Liver (tissue), 9 donors: ENCODE results near the gene EXOC6B. TPM values are rescaled to one million over a fixed set of nuclear protein-coding genes. Genes with fewer than 3 reads are reported as not detected.

Experiments
- DNase-seq: peaks from one replicate; pipeline ENCODE4 v3.0.0-alpha.2; 2017; ENCODE audit warnings: low spot score
- H3K27ac ChIP-seq, 2 donors: one replicate each; pipeline ENCODE4 v1.7.0; 2013; ENCODE audit warnings: inconsistent platforms in 2 of 2, low read length in 2 of 2, control low read depth in 1 of 2, low read depth in 1 of 2, mild to moderate bottlenecking in 1 of 2
- H3K27me3 ChIP-seq, 4 donors: one replicate each; pipeline versions ENCODE4 v1.6.1 to v1.7.0; 2013; ENCODE audit warnings: low read length in 3 of 4, inconsistent platforms in 1 of 4, mild to moderate bottlenecking in 1 of 4, moderate library complexity in 1 of 4; ENCODE audit not compliant: control insufficient read depth in 4 of 4, insufficient read depth in 4 of 4
- H3K36me3 ChIP-seq, 4 donors: one replicate each; pipeline versions ENCODE4 v1.6.1 to v1.7.0; 2013; ENCODE audit warnings: low read length in 3 of 4, mild to moderate bottlenecking in 3 of 4, low read depth in 1 of 4, moderate library complexity in 1 of 4; ENCODE audit not compliant: control insufficient read depth in 4 of 4, insufficient read depth in 3 of 4
- H3K4me1 ChIP-seq, 4 donors: one replicate each; pipeline versions ENCODE4 v1.6.1 to v1.7.0; 2013; ENCODE audit warnings: low read length in 3 of 4, mild to moderate bottlenecking in 3 of 4, moderate library complexity in 1 of 4; ENCODE audit not compliant: control insufficient read depth in 4 of 4, insufficient read depth in 4 of 4
- H3K4me3 ChIP-seq, 3 donors: one replicate each; pipeline versions ENCODE4 v1.6.1 to v1.7.0; 2013; ENCODE audit warnings: low read length in 3 of 3, control low read depth in 1 of 3, low read depth in 1 of 3, mild to moderate bottlenecking in 1 of 3
- H3K9ac ChIP-seq, 2 donors: one replicate each; pipeline ENCODE4 v1.7.0; 2013; ENCODE audit warnings: low read length in 2 of 2, mild to moderate bottlenecking in 2 of 2, moderate library complexity in 2 of 2, control low read depth in 1 of 2, low read depth in 1 of 2
- H3K9me3 ChIP-seq, 4 donors: one replicate each; pipeline versions ENCODE4 v1.6.1 to v1.7.0; 2013; ENCODE audit warnings: low read length in 3 of 4; ENCODE audit not compliant: control insufficient read depth in 4 of 4
- ATF3 ChIP-seq: IDR thresholded peaks from 2 replicates; pipeline ENCODE4 v1.6.1; 2016; ENCODE audit warnings: antibody characterized with exemption
- CTCF ChIP-seq: fragments of 150-350 bp; IDR thresholded peaks from 2 replicates; pipeline ENCODE4 v1.5.1; 2017; ENCODE audit warnings: improper control_type of control experiment, low read depth, low read length; ENCODE audit not compliant: missing input control
- EGR1 ChIP-seq, 2 donors: IDR thresholded peaks; 2 replicates each; pipeline ENCODE4 v1.6.1; 2016 to 2018; ENCODE audit warnings: antibody characterized with exemption in 2 of 2, low read depth in 2 of 2
- FOXA1 ChIP-seq: IDR thresholded peaks from 2 replicates; pipeline ENCODE4 v1.6.1; 2016; ENCODE audit warnings: antibody characterized with exemption
- HNF4A ChIP-seq, 2 donors: conservative IDR thresholded peaks; 2 replicates each; pipeline ENCODE4 v1.6.1; 2016; ENCODE audit warnings: antibody characterized with exemption in 2 of 2, mild to moderate bottlenecking in 2 of 2
- JUND ChIP-seq, 2 donors: IDR thresholded peaks; 2 replicates each; pipeline ENCODE4 v1.6.1; 2016; ENCODE audit warnings: antibody characterized with exemption in 2 of 2
- RAD21 ChIP-seq, 2 donors: IDR thresholded peaks; 2 replicates each; pipeline ENCODE4 v1.6.1; 2016; ENCODE audit warnings: antibody characterized with exemption in 2 of 2, mild to moderate bottlenecking in 2 of 2
- REST ChIP-seq: IDR thresholded peaks from 2 replicates; pipeline ENCODE4 v1.6.1; 2016; ENCODE audit warnings: antibody characterized with exemption, mild to moderate bottlenecking
- RXRA ChIP-seq, 2 donors: IDR thresholded peaks; 2 replicates each; pipeline ENCODE4 v1.6.1; 2017 to 2018; ENCODE audit warnings: antibody characterized with exemption in 2 of 2, mild to moderate bottlenecking in 1 of 2
- SP1 ChIP-seq: IDR thresholded peaks from 2 replicates; pipeline ENCODE4 v1.6.1; 2018; ENCODE audit warnings: antibody characterized with exemption, mild to moderate bottlenecking
- TAF1 ChIP-seq: conservative IDR thresholded peaks from 2 replicates; pipeline ENCODE4 v1.6.1; 2016; ENCODE audit warnings: antibody characterized with exemption, mild to moderate bottlenecking
- ZBTB33 ChIP-seq: IDR thresholded peaks from 2 replicates; pipeline ENCODE4 v1.6.1; 2016; ENCODE audit warnings: antibody characterized with exemption
- WGBS: extraction: QIAGEN DNeasy Blood & Tissue Kit; methylation state at CpG from one replicate; pipeline ENCODE4 v1.1.7; 2013; 5-methylcytosine and 5-hydroxymethylcytosine counted together
- polyA plus RNA-seq, 2 donors: library from polyadenylated mRNA; stranded (reverse) in 1 of 2; unstranded in 1 of 2; fragments of 200-250 nt in 1 of 2; fragments of >200 nt in 1 of 2; fragmentation: Nextera tagmentation in 1 of 2; extraction: Ambion mirVana in 1 of 2; gene quantifications; one replicate each; pipeline versions ENCODE4 v1.2.1 to v1.2.3, GENCODE V29; 2013 to 2015
- total RNA-seq, 2 donors: library from RNA; depleted of rRNA; stranded (reverse); fragments of >200 nt; gene quantifications; one replicate each; pipeline ENCODE4 v1.2.3, GENCODE V29; 2014
- donor health status: healthy.
- donor health status: healthy.
- donor health status: healthy.
- donor health status: healthy.
- donor health status: healthy.

EXOC6B gene
- total and polyA plus RNA-seq, 4 donors: 1.7 to 9.5 (median 5.5) TPM

GRCh38 chr2:72607189-72607588 is 218.6 kb downstream of the EXOC6B start:
- no peak for TF ChIP-seq FOXA1
- no peak for TF ChIP-seq JUND (IDR thresholded peaks at IDR 0.05)
- TF ChIP-seq REST: no peak
- no peak for TF ChIP-seq ATF3
- TF ChIP-seq RAD21 (IDR thresholded peaks at IDR 0.05): no peak
- TF ChIP-seq EGR1 (IDR thresholded peaks at IDR 0.05; ENCODE audit: low read depth in 2 of 2): no peak
- no peak for TF ChIP-seq SP1
- no peak for TF ChIP-seq ZBTB33
- no peak for TF ChIP-seq TAF1
- TF ChIP-seq RXRA (IDR thresholded peaks at IDR 0.05): no peak
- WGBS: 96% methylated on average over 2 of the region's 2 CpGs

GRCh38 chr2:72605836-72606442 is 219.9 kb downstream of the EXOC6B start:
- Histone ChIP-seq H3K36me3 (no peaks in the 10 kb centered on the region), H3K4me3 (no peak overlapping the region), H3K27me3 (no peaks in the 10 kb centered on the region), H3K27ac (no peak overlapping the region), H3K9ac (no peak overlapping the region), H3K4me1 (no peaks in the 10 kb centered on the region), H3K9me3 (no peaks in the 10 kb centered on the region)
- WGBS: 78% methylated on average over 3 of the region's 3 CpGs
- DNase-seq: no peak
- TF ChIP-seq HNF4A (conservative IDR thresholded peaks at IDR 0.05) (no peak), REST (no peak), CTCF (peak; percentile 55), RAD21 (IDR thresholded peaks at IDR 0.05) (peak; percentile 61 to 68), EGR1 (IDR thresholded peaks at IDR 0.05; ENCODE audit: low read depth in 2 of 2) (no peak)

More at GRCh38 chr2:72607189-72607588, 218.6 kb downstream of the EXOC6B start:
- H3K9me3 ChIP-seq: no peaks in the 10 kb centered on the region
- no peak overlapping the region for H3K9ac ChIP-seq
- H3K36me3 ChIP-seq: no peaks in the 10 kb centered on the region
- DNase-seq: no peak
- H3K4me1 ChIP-seq: no peaks in the 10 kb centered on the region
- no peak overlapping the region for H3K27ac ChIP-seq
- H3K27me3 ChIP-seq: no peaks in the 10 kb centered on the region
- no peak overlapping the region for H3K4me3 ChIP-seq
